ENCODE data around the gene RCE1.

The RCE1 gene

DNA sequence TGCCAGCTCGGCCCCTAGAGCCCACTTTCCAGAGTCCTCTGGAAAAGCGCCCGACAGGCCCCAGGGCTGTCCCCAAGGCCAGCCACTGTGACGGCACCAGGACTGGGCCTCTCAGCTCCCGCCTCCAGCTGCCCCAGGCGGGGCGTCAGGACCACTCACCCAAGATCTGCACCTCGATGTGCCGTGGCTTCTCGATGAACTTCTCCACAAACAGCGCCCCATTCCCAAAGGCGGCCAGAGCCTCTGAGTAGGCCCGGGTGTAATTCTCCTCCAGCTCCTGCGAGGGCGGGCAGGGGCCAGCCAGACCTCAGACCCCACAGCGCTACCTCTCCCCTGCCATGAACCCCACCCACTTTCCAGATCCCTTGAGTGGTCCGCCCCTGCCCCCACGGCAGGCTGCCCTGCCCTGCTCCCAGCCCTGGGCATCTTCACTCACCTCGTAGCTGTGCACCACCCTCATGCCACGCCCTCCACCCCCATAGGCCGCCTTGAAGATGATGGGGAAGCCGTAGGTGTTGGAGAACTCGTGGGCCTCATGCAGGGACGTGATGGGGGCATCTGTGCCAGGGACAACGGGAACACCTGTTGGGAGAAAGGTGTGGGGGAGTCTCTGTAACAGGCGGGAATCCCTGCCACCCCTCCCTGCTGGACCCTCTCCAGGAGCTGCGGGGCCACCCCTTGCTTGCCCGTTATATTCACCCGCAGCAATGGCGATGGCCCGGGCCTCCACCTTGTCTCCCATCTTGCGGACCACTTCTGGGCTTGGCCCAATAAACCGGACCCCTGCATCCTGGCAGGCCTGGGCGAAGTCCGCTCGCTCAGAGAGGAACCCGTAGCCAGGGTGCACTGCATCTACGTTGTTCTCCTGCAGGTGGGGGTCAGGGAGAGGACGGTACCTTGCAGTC lies 27.6 kb downstream of the RCE1 start:
- no peak for DNase-seq

- no peak for DNase-seq
Observed at GRCh38 chr11:66871521-66871901, 28.3 kb downstream of the RCE1 start.

- no peak for DNase-seq
Observed at GRCh38 chr11:66874232-66874631, 31.0 kb downstream of the RCE1 start.

DNA sequence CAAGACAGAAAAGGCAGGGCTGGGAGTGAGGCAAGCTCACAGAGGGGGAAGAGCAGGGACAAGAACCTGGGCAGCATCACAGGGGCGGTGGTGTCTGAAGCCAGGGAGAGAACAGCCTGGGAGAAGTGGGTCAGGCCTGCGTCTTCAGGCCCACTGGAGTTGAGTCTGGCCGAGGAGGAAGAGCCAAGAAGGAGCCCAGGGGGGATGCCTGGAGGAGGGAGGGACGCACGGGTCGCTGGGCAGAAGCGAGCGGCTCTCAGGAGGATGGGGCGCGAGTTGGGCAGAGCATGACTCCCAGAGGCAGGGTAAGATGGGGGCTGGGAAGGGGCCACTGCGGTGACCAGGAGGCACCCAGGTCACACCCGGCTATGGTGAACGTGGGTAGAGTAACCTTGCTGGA lies 32.1 kb downstream of the RCE1 start:
- no peak for DNase-seq

GRCh38 chr11:66877588-66878385 lies 34.5 kb downstream of the RCE1 start:
- no peak for DNase-seq

DNA sequence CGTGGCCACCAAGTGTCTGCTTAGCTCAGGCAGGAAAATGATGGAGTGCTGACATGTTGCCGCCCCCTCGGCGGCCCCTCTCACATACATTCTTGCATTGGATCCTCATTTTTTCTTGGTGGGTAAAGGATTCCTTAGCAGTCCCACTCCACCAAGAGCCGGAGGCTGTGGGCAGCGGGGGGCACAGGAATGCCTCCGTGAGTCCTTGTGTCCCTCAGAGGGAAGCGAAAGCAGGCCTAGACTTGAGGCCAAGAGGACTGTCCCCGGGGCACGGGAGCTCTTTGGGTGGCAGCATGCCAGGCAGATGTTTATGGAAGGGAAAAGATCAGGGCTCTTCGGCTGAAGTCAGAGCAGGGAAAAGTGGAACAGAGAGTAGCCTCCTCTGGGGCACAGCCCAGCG lies 35.2 kb downstream of the RCE1 start:
- DNase-seq, result no peak

DNA sequence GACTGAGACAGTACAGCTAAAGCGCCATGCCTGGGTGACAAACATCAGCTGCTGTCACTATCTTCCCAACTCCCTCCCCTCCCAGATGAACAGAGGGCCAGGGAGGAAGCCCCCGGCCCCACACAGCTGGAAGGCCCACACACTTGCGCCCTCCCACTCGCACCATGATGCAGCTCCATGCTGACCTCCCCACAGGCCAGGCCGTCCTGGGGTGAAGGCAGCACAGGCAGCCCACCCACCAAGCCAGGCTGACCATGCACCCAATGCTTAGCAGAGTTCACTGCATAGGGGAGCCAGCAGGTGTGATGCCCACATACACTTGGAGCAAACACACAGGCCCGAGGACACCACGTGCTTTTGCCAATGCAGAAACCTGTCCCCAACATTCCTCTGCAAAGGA lies 35.8 kb downstream of the RCE1 start:
- no peak for DNase-seq

DNA sequence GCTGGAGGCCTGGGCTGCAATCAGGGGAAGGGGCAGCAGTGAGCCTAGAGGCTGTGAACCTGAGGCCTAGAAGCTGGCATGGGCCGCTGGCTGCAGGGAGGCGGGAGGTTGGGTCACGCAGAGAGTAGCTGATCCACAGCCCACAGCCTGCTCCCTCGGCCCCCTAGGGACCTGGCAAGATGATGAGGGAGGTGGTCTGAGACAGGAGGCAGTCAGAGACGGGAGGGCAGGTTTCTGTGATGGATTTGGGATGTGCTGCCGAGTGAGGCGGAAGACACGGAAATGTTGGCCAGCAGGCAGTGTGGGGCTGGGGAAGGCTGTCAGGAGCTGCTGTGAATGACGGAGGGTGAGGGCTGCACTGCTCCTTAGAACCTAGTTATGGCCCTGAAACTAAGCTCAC lies 36.3 kb downstream of the RCE1 start:
- no peak for DNase-seq

GRCh38 chr11:66879999-66880398 lies 36.8 kb downstream of the RCE1 start:
- DNase-seq, result no peak

DNA sequence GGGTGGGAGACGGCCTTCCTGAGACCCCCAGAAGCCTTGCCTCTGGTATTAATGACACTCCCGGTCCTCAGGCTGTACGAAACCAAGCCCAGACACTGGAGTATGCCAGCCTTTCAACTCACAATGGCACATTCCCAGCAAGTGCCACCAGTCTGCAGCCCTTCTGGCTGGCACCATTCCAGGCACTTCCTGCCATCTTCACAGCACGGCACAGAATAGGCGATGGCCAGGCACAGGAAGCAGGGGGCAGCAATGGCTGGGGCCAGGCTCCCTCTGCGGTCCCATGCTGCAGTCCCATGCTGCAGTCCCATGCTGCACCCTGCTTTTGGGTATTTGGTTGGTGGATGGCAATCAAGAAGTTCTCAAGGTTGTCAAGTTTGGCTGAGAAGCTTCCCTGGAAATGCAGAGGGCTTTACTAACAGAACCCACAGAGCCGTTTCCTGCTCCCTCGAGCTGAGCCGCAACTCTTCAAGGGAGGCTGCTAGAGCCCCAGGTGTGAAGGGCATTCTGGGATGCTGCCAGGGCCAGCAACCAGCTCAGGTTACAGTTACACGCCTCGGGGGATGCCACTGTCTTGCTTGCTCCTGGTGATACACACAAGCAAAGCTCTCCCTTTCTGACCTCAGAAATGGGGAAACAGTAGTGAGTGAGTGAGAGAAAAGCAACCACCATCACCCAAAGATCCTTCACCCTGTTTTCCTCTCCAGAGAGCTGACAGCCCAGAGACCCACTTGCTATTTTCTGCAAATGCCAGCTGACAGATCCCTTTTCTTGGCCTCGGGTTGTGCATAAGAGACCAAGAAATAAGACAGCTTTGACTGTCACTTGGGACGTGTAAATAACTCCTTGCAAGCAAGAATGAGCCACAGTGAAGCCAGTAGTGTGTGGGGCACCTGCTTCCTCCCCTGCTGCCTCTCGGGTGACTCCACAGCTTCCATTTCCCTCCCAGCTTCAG lies 37.5 kb downstream of the RCE1 start:
- DNase-seq, result no peak

DNA sequence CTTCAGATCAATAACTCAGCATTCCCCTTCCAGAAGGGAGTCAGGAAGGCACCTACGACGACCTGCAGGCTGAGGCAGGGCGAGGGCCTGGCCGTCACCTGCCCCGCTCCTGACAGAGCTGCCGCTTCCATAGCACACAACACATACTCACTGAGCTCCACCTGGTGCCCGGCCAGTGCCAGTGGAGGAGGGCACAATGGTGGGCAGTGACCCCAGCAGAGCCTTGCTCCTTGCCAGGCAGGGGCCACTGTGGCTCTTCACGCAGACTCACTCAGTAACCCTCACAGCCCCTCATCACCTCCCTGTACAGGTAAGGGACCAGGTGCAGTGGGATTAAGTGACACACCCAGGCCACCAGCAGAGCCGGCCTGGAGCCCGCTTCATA lies 38.2 kb downstream of the RCE1 start:
- no peak for DNase-seq

DNA sequence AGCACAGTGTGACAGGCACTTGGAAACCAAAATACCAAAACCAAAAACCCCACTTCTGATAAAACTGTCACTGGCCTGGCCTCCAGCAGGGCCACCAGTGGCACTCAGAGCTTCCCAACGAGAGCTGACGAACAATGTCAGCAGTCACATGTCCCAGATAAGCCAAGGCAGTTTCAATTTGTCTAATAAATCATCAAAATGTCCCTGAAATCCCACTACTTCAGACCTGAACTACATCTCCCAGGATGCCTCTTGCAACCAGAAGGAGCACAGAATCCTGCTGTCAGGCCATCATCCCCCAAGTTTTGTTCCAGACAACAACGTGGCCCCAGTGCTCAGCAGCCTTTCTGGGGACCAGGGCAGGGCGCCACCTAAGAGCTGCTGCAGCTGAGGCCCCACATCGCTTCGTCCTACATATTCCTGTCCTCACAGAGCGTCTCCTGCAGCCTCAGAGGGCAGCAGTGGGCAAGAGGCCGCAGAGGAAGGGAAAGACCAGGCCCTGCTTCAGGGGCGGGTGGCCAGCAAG lies 38.7 kb downstream of the RCE1 start:
- DNase-seq, result no peak

DNA sequence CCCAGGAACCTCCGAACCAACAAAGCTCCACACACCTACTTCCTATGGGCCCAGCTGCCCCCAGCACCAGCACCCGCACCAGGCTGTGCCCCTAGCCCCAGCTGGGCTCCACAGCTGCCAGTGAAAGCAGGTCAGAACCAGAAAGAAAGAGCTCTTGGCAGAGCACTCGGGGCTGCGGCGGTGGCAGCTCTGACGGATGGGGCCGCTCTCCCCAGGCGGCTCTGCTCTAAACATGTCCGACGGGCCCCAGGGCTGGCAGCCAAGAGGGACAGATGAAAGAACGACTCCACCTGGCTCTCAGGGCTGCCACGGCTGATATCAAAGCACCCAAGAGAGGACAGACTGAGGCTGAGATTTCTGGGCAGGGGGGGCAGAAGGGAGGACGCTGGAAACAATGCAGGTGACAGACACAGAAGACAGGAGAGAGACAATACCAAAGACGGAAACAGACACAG lies 39.3 kb downstream of the RCE1 start:
- no peak for DNase-seq

DNA sequence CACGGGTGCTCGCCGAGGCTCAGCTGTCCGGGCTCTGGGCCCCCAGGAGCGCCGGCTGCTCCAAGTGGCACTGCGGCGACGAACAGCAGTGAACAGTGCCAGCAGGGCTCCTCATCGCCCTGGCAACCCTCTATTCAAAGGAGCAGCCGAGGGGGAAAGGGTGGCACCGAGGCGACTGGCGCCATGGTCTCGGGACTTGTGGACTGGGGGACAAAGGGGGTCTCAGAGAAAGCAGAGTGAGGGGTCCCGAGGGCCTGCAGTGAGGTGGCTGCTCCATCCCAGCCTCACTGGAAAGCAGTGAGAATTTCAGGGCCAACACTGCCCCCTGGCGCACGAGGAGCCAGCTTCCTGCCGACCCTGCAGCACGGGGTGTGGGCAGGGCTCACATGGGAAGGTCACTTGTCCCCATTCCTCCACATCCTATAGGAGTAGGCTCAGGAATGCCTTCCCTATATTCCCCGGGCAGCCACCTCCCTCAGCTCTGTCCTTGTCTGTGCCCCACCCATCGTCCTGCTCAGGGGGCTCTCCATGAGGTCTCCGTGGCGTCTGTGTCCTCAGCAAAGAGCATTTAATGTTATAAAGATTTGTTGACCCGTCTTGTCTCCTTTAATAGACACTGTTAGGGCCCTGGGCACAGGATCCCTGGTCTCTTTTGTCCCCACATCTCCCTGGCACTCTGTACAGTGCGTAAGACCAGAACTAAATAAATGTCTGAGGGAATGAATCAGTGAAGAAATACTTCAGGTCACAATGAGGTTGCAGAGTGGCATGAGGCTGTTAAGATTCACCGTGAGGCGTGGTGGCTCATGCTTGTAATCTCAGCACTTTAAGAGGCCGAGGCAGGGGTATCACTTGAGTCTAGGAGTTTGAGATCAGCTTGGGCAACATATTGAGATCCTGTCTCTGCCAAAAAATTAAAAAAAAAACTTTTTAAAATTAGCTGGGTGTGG lies 40.0 kb downstream of the RCE1 start:
- peak; percentile 17 to 44 (median 31) for DNase-seq

DNA sequence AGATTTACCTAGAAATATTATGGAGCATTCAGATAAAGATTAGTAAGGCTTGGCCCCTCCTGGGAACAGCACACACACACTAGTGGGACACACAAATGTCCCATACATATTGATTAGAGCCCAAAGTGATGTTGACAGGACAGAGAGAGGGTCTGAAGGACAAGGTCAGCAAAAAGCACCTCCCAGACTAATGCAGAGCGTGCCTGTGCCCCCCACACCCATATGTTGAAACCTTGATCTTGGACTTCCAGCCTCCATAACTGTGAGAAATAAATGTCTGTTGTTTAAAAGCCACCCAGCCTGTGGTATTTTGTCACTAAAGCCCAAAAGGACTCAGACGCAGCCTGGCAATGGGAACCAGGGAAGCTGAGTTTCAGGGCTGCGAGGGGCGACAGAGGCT lies 41.2 kb downstream of the RCE1 start:
- no peak for DNase-seq

DNA sequence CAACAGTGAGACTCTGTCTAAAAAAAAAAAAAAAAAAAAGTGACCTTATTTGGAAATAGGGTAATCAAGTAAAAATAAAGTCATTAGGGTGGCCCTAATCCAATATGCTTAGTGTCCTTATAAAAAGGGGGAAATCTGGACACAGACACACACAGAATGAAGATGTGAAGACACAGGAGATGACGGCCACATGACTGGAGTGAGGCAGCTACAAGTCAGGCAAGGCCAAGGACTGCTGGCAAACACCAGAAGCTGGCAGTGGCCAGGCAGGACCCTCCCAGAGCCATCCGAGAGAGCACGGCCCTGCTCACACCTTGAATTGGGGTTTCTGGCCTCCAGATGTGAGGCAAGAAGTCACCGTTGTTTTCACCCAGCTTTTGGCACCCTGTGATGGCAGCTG lies 42.2 kb downstream of the RCE1 start:
- DNase-seq, result no peak

DNA sequence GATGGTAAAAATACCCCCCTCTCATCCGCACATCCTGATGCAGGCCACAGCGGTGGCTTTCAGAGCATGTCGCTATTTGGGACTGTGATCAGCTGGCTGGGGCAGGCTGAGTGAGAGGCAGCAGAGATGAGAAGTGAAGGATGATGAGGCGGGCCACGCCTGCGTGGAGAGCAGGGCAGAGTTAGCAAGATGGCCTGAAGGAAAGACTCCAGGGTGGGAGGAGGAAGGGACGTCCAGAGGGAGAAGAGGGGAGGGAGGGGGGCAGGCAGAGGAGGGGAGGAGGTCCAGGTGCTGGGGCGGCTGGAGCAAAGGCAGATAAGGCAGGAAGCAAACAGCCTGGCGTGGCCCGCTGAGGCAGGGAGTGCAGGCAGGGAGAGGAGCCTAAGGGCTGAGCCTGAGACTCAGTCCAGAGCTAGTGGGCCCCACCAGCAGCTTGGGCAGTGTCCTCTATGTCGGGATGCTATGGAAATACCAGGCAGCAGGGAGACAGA lies 42.8 kb downstream of the RCE1 start:
- no peak for DNase-seq

DNA sequence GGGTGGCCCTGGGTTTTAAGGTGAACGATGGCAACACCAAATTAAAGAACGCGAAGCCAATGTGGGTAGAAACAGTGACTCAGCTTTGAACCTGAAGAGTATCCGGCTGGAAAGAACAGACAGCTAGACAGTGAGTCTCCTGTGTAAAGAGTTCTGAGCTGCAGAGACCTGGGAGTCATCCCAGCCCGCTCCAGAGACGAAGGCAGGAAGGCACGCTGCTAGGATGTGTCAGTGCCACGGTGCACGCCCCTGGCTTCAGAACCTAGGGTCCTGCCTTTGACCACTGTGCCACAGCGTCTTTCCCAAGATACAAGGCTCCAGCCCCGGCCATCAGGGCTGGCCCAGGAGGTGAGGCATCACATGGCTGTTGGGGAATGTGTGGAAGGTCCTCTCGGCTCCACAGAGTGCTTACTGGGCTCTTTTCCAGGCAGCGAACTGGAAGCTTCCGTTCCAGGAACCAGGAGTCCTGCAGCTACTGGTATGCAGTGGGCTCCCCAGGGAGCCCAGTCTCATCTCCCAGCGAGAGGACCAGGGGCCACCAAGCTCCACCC lies 43.5 kb downstream of the RCE1 start:
- DNase-seq, result no peak

DNA sequence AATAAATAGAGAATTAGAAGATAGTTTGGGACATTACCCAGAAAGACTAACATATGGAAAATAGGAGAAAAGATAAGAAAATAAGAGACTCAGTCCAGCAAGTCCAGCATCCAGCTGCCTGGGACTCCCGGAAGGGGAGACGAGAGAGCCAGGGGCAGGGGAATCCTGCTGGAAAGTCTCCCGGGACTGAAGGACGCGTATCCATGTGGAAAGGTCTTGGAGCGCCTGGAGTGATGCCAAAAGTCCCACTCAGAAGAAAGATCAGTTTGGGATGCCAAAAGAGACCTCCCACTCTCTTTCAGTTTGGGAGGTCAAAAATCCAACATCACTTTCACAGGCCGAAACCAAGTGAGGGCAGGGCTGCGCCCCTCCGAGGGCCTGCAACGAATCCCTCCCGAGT lies 44.3 kb downstream of the RCE1 start:
- no peak for DNase-seq

DNA sequence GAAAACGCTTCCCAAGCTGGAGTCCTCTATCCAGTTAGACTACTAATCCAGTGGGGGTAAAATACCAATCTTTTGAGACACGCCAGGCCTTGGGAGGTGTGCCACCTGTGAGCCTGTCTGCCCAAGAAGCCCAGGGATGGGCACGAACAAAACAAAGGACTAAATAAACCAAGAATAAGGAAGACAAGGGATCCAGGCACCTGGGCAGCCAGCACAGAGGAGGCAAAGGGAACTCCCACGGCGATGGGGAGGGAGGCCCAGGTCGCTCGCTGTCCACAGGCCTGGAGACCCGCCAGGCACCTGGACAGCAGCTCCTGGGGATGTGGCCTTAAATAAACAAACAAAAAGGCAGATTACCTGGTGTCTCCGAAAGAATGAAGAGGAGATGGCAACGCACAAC lies 45.0 kb downstream of the RCE1 start:
- no peak for DNase-seq

DNA sequence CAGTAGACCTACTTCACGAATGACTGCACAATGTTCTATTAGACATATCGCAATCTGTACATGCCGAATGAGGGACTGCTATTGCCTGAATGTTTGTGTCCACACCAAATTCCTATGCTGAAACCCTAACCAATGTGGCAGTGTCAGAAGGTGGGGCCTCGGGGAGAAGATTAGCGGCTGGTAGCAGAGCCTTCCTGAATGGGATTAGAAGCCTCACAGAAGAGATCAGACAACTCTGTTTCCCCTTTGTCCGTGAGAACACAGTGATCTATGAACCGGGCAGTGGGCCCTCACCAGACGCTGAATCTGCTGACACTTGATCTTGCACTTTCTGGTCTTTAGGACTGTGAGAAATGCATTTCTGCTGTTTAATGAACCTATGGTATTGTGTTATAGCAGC lies 46.7 kb downstream of the RCE1 start:
- no peak for DNase-seq
